KMS-11 (cell line): Measurements from ENCODE around the gene FBXL17.

ENCODE experiments used
- H2AFZ ChIP-seq: fragments of 200-600 bp; sonication (generic); 2 replicates; pipeline ENCODE4 v1.6.1; 2016; ENCODE audit warnings: antibody characterized with exemption, mixed run types, low read depth
- H3K27ac ChIP-seq: fragments of 200-600 bp; sonication (generic); 2 replicates; pipeline ENCODE4 v1.6.1; 2016; ENCODE audit warnings: mild to moderate bottlenecking, mixed run types
- H3K27me3 ChIP-seq: fragments of 200-600 bp; sonication (generic); 2 replicates; pipeline ENCODE4 v1.6.1; 2017; ENCODE audit warnings: mild to moderate bottlenecking, low read depth, mixed run types, moderate library complexity; ENCODE audit not compliant: insufficient read depth
- H3K36me3 ChIP-seq: fragments of 200-600 bp; sonication (generic); 2 replicates; pipeline ENCODE4 v1.6.1; 2017; ENCODE audit warnings: mild to moderate bottlenecking, mixed run types; ENCODE audit not compliant: insufficient read depth
- H3K4me1 ChIP-seq: fragments of 200-600 bp; sonication (generic); 2 replicates; pipeline ENCODE4 v1.6.1; 2016; ENCODE audit warnings: mild to moderate bottlenecking, low read depth, mixed run types; ENCODE audit not compliant: poor library complexity, severe bottlenecking
- H3K4me2 ChIP-seq: fragments of 200-600 bp; sonication (generic); 2 replicates; pipeline ENCODE4 v1.7.0; 2016; ENCODE audit warnings: mild to moderate bottlenecking, mixed run types
- H3K4me3 ChIP-seq: fragments of 200-600 bp; sonication (generic); IDR thresholded peaks from 2 replicates; pipeline ENCODE4 v1.6.1; 2017; ENCODE audit warnings: low read depth, low read length, mixed read lengths; ENCODE audit not compliant: insufficient read depth
- H3K79me2 ChIP-seq: fragments of 200-600 bp; sonication (generic); 2 replicates; pipeline ENCODE4 v1.6.1; 2016; ENCODE audit warnings: low read depth, mixed run types; ENCODE audit not compliant: insufficient read depth
- H3K9ac ChIP-seq: fragments of 200-600 bp; sonication (generic); 2 replicates; pipeline ENCODE4 v1.6.1; 2016; ENCODE audit warnings: mild to moderate bottlenecking, mixed run types
- H4K20me1 ChIP-seq: fragments of 200-600 bp; sonication (generic); 2 replicates; pipeline ENCODE4 v1.6.1; 2016; ENCODE audit warnings: mild to moderate bottlenecking, mixed run types; ENCODE audit not compliant: insufficient read depth
- TF ChIP-seq, protein P1 (sequence below): fragments of 200-600 bp; sonication (generic); conservative IDR thresholded peaks from 2 replicates; pipeline ENCODE4 v1.6.1; 2017; ENCODE audit warnings: low read depth, mild to moderate bottlenecking, antibody characterized with exemption, low read length, moderate library complexity, mixed read lengths

FBXL17 gene

DNA sequence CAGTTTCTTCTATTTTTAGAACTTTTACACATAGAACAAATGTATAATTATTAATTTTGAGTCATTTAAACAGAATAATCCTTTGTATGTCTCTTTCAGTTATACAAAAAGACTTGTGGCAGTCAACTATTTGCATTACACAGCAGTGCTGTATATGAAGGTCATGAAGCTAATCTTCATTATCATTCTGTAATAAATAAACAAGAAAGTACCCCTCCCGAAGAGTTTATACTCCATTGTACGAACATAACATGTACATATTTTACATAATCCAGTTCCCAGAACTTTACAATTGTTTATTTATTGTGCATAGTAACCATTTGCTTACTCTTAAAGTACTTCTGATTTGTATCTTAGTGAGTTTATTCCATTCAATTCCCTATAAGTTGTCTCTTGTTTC, 267.9 kb downstream of the FBXL17 start:
- Histone ChIP-seq H4K20me1 (no peaks in the 10 kb centered on the region), H3K4me3 (no peak overlapping the region), H3K4me2 (no peak overlapping the region), H3K9ac (no peak overlapping the region), H3K79me2 (no peaks in the 10 kb centered on the region), H3K27me3 (no peaks in the 10 kb centered on the region), H3K36me3 (no peaks in the 10 kb centered on the region), H3K4me1 (no peaks in the 10 kb centered on the region), H2AFZ (no peak overlapping the region), H3K27ac (no peak overlapping the region)
- TF ChIP-seq, protein P1, sequence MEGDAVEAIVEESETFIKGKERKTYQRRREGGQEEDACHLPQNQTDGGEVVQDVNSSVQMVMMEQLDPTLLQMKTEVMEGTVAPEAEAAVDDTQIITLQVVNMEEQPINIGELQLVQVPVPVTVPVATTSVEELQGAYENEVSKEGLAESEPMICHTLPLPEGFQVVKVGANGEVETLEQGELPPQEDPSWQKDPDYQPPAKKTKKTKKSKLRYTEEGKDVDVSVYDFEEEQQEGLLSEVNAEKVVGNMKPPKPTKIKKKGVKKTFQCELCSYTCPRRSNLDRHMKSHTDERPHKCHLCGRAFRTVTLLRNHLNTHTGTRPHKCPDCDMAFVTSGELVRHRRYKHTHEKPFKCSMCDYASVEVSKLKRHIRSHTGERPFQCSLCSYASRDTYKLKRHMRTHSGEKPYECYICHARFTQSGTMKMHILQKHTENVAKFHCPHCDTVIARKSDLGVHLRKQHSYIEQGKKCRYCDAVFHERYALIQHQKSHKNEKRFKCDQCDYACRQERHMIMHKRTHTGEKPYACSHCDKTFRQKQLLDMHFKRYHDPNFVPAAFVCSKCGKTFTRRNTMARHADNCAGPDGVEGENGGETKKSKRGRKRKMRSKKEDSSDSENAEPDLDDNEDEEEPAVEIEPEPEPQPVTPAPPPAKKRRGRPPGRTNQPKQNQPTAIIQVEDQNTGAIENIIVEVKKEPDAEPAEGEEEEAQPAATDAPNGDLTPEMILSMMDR, result no peak

DNA sequence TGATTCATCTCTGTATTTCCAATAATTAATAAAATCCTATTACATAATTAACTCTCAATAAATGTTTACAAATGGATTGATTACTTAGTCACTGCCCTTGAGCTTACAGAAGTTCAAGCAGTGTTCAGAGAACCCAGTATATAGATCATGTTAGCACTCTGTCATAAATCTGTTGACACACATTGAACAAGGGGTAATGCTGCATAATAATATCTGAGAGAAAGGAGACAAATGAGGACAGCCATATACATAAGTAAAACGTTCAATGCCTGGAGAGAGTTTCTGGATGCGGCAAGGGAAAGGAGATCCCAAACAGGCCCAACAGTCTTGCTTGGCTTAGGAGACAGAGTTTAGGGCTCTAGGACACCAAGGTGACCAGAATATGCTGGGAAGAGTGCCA, 270.2 kb downstream of the FBXL17 start:
- TF ChIP-seq, protein P1, result no peak
- no peak overlapping the region for H3K4me3 ChIP-seq
- no peak overlapping the region for H3K27ac ChIP-seq
- H3K4me1 ChIP-seq, result no peaks in the 10 kb centered on the region
- no peak overlapping the region for H2AFZ ChIP-seq
- H3K9ac ChIP-seq, result no peak overlapping the region
- H3K4me2 ChIP-seq, result no peak overlapping the region
- no peaks in the 10 kb centered on the region for H3K27me3 ChIP-seq
- no peaks in the 10 kb centered on the region for H3K79me2 ChIP-seq
- no peaks in the 10 kb centered on the region for H4K20me1 ChIP-seq
- H3K36me3 ChIP-seq, result no peaks in the 10 kb centered on the region

DNA sequence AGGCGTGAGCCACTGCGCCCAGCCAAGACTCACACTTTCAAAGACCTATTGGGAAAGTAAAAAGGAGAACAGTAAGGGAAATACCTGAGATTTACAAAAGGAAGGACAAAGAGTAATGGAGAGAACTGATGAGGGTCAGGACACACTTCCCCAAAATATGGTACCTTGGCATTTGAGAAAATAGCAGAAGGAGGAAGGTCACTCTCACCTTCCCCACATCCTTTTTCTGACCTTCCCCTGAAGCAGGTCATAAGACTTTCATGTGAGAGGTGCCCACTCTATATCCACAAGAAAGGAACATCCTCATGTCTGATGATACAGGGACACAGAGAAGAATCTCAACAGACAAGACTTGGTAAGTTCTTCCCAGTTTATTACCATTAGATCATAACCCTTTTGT, 272.8 kb downstream of the FBXL17 start:
- Histone ChIP-seq H3K79me2 (no peaks in the 10 kb centered on the region), H3K27ac (no peak overlapping the region), H3K36me3 (no peaks in the 10 kb centered on the region), H3K4me3 (no peak overlapping the region), H3K9ac (no peak overlapping the region), H2AFZ (no peak overlapping the region), H3K4me1 (no peaks in the 10 kb centered on the region), H3K27me3 (no peaks in the 10 kb centered on the region), H3K4me2 (no peak overlapping the region), H4K20me1 (no peaks in the 10 kb centered on the region)
- TF ChIP-seq, protein P1, result no peak

DNA sequence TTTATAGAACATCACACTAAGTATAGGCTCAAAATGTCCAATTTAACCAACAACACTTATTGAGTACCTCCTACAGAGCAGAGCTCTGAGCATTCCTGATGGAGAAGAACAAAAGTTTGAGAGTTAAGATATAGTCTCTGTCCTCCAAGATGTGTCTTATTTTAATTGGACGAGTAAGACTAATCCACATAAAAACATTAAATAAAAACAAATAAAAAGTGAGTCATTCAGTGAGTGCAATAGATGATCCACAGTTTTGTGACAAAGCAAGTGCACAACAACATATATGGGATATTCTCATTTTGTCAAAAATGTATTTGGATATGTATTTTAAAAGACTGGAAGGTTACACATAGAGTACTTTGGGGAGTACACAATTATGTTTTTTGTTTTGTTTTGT, 277.4 kb downstream of the FBXL17 start:
- Histone ChIP-seq H3K4me1 (no peaks in the 10 kb centered on the region), H3K4me2 (no peak overlapping the region), H3K9ac (no peak overlapping the region), H3K4me3 (no peak overlapping the region), H2AFZ (no peak overlapping the region), H3K27ac (no peak overlapping the region), H3K79me2 (no peaks in the 10 kb centered on the region), H3K36me3 (no peaks in the 10 kb centered on the region), H4K20me1 (no peaks in the 10 kb centered on the region), H3K27me3 (no peaks in the 10 kb centered on the region)
- TF ChIP-seq, protein P1, result no peak

DNA sequence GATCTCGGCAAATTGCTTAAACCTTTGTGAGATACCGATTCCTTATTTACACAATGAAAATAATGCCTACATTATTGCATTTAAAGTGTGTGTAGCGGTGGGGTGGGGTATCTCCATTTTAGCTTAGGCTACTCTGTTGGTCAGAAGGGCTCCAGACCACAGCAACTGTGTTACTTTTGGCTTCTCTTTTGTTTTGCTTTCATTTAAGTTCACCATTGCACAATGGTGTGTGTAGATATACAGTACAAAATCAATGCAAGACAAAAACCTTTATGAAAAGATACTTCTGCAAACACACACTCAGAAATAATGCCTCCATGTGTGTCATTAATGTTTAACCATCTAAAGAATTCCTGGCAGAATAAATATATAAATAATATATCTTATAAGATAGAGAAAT, 279.4 kb downstream of the FBXL17 start:
- TF ChIP-seq, protein P1, result no peak
- Histone ChIP-seq H3K4me2 (no peak overlapping the region), H3K36me3 (no peaks in the 10 kb centered on the region), H3K79me2 (no peaks in the 10 kb centered on the region), H3K27ac (no peak overlapping the region), H3K4me1 (no peaks in the 10 kb centered on the region), H4K20me1 (no peaks in the 10 kb centered on the region), H3K4me3 (no peak overlapping the region), H3K27me3 (no peaks in the 10 kb centered on the region), H3K9ac (no peak overlapping the region), H2AFZ (no peak overlapping the region)
